ENCODE results near the gene HIP1. TPM values are rescaled to one million over a fixed set of nuclear protein-coding genes. Genes with fewer than 3 reads are reported as not detected.
"Not testable (repeated sequence)": the region's sequence is repeated elsewhere in the genome, so short reads cannot be mapped to it uniquely, and the experiment has no call there.

The HIP1 gene
- total RNA-seq, 4 donors from 2014 or later, result 2.3 to 38.8 (median 6.9) TPM

DNA sequence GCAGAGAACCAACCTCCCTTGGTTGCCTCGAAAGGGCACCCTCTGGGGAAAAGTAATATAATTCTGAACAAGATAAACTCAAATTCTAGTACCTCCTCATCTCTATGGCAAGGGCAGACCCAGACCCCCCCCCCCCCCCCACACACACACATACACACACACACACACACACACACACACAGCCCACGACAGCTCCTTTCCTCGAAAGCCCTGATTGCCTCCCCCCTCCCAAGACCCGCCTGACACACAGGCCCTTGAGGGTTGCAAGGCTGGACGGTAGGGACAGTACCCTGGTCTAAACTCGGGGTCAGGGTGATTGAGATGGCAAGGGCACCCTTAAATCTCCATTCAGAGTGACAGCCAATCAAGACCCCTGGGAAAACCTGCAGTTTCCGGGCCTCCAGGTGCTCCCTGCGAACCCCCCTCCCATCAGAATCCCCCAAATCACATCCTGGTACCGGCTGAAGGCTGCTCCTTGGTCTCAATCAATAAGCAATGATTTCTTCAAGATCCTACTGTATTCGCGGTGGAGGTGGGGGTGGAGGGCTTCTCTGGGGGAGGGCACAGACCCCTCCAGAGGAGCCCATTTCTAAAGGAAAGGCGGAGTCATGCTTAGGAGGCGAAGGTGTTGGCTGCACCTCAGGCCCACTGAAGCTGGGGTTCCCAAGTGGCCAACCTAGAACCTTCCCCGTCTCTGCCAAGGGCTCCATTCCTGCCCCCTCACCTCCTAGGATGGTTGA, 100.7 kb downstream of the HIP1 start:
- TF ChIP-seq POLR2A (IDR thresholded peaks at IDR 0.05), result no peak
- TF ChIP-seq, protein P1, sequence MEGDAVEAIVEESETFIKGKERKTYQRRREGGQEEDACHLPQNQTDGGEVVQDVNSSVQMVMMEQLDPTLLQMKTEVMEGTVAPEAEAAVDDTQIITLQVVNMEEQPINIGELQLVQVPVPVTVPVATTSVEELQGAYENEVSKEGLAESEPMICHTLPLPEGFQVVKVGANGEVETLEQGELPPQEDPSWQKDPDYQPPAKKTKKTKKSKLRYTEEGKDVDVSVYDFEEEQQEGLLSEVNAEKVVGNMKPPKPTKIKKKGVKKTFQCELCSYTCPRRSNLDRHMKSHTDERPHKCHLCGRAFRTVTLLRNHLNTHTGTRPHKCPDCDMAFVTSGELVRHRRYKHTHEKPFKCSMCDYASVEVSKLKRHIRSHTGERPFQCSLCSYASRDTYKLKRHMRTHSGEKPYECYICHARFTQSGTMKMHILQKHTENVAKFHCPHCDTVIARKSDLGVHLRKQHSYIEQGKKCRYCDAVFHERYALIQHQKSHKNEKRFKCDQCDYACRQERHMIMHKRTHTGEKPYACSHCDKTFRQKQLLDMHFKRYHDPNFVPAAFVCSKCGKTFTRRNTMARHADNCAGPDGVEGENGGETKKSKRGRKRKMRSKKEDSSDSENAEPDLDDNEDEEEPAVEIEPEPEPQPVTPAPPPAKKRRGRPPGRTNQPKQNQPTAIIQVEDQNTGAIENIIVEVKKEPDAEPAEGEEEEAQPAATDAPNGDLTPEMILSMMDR (IDR thresholded peaks at IDR 0.05), result no peak
- no peaks in the 10 kb centered on the region for H3K9me3 ChIP-seq
- no peak for DNase-seq
- peaks cover 0 to 15% (median 7%) of the 10 kb centered on the region in 4 donors for H3K4me1 ChIP-seq
- peak overlapping the region; percentile 51 to 77 (median 72) for H3K4me3 ChIP-seq
- H3K27ac ChIP-seq, result peak overlapping the region in 2 of 4 donors; percentile 24 to 68
- no peaks in the 10 kb centered on the region for H3K27me3 ChIP-seq
- H3K36me3 ChIP-seq, result no peaks in the 10 kb centered on the region

DNA sequence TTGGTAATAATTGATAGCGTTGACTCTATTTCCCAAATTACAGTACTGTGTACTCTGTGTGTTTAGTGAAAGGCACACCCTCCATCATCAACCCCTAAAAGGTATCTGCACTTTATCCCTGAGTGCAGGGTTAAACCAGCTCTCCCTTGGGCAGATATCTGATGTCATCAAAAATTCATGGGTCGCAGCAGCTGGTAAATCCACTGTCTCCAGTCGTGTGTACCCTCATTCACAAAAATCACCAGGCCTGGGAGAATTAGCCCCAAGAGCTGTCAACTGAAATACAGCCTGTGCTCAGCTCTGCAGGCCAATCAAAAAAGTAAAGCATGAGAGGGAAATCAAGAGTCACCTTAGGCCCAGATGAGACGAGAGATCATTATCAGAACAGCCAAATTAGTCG, 103.7 kb downstream of the HIP1 start:
- no peaks in the 10 kb centered on the region for H3K9me3 ChIP-seq
- no peaks in the 10 kb centered on the region for H3K27me3 ChIP-seq
- no peaks in the 10 kb centered on the region for H3K36me3 ChIP-seq
- peaks cover 0 to 14% (median 7%) of the 10 kb centered on the region in 4 donors for H3K4me1 ChIP-seq
- TF ChIP-seq, protein P1 (IDR thresholded peaks at IDR 0.05), result no peak
- TF ChIP-seq POLR2A (IDR thresholded peaks at IDR 0.05), result no peak
- no peak for DNase-seq
- no peak overlapping the region for H3K4me3 ChIP-seq
- no peak overlapping the region for H3K27ac ChIP-seq

DNA sequence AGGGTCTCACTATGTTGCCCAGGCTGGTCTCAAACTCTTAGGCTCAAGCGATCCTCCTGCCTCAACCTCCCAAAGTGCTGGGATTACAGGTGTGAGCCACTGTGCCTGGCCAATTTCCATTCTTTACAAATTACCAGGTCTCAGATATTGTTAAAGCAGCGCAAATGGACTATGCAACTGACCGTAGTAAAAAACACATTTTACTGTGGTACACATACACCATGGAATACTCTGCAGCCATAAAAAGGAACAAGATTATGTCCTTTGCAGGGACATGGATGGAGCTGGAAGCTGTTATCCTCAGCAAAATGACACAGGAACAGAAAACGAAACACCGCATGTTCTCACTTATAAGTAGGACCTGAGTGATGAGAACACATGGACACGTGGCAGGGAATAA, 106.2 kb downstream of the HIP1 start:
- not testable (repeated sequence) for H3K27me3 ChIP-seq, H3K4me3 ChIP-seq, DNase-seq, H3K4me1 ChIP-seq, H3K27ac ChIP-seq, H3K9me3 ChIP-seq, H3K36me3 ChIP-seq

DNA sequence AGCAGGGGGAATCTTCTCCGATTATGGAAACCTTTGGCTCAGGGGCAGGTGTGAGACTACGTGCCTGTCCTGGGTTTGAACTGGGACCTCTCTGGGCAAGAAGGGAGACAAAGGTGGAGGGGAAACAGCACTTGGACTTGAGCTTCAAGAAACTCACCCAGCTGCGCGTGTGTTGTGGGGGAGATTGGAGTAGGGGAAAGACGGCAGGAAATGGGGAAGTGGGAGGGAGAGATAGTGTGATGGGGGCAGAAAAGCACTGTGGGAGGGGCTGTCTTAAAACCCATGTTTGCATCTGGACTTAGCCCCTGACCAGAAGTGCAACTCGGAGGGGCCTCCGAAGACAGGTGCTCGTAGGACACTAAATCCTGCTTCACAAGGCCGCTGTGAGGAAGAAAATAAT, 107.0 kb downstream of the HIP1 start:
- H3K36me3 ChIP-seq, result no peaks in the 10 kb centered on the region
- H3K4me3 ChIP-seq, result no peak overlapping the region
- no peak for DNase-seq
- no peak overlapping the region for H3K27ac ChIP-seq
- TF ChIP-seq, protein P1 (IDR thresholded peaks at IDR 0.05), result no peak
- no peak for TF ChIP-seq POLR2A (IDR thresholded peaks at IDR 0.05)
- no peaks in the 10 kb centered on the region for H3K4me1 ChIP-seq
- no peaks in the 10 kb centered on the region for H3K27me3 ChIP-seq
- H3K9me3 ChIP-seq, result peaks cover 0 to 9% (median 0%) of the 10 kb centered on the region in 4 donors

DNA sequence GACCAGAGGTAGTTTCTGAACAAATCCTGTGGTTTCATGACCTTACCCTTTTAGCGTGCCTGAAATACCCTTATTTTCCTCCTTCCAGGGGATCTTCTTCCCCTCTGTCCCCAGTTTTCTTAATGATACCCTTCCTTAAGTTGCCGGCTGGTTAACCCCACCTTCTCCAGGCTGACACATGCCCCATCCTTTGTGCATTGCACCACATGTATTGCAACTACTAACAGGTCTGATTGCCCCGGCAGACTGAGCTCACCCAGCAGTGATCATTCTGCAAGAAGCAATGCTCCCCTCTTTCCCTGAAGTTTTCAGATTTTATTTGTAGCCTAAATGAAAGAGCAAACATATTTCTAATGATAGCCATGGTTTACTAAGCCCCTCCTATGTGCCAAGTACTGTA, 108.2 kb downstream of the HIP1 start:
- H3K27me3 ChIP-seq, result no peaks in the 10 kb centered on the region
- H3K4me1 ChIP-seq, result no peaks in the 10 kb centered on the region
- no peak overlapping the region for H3K27ac ChIP-seq
- peaks cover 0 to 9% (median 0%) of the 10 kb centered on the region in 4 donors for H3K9me3 ChIP-seq
- DNase-seq, result no peak
- no peak for TF ChIP-seq POLR2A (IDR thresholded peaks at IDR 0.05)
- TF ChIP-seq, protein P1 (IDR thresholded peaks at IDR 0.05), result no peak
- no peaks in the 10 kb centered on the region for H3K36me3 ChIP-seq
- no peak overlapping the region for H3K4me3 ChIP-seq

DNA sequence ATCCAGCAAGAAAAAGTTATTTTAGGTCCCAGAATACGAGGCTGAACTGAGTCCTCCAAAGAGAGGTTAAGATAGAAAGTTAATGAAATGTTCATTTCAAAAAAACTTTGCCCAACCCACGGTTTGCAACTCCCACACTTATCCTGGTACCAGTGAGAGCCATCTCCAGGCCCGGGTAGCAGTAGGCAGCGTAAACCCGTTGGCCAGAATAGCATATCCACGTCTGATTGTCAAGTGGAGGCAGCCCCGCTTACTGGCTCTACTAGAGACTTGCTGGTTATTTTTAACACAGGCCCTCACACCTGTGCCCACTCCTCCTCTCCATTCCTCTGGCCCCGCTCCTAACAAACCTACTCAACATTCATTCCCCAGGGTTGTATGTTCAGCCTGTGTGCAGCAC, 109.7 kb downstream of the HIP1 start:
- DNase-seq, result no peak
- no peak overlapping the region for H3K27ac ChIP-seq
- no peaks in the 10 kb centered on the region for H3K36me3 ChIP-seq
- TF ChIP-seq, protein P1 (IDR thresholded peaks at IDR 0.05), result no peak
- no peak for TF ChIP-seq POLR2A (IDR thresholded peaks at IDR 0.05)
- H3K27me3 ChIP-seq, result no peaks in the 10 kb centered on the region
- H3K4me3 ChIP-seq, result no peak overlapping the region
- H3K9me3 ChIP-seq, result peaks cover 0 to 9% (median 0%) of the 10 kb centered on the region in 4 donors
- H3K4me1 ChIP-seq, result no peaks in the 10 kb centered on the region

Measured in Peyer's patch (tissue), 4 donors.